AG04449 (cell line): ENCODE data around the gene PRKN.

ENCODE experiments used
- CTCF ChIA-PET: fragments of 350-600 bp; formaldehyde crosslinking; extraction: SDS; loops from one replicate; lab custom pipeline; 2021; ENCODE audit warnings: antibody characterized with exemption; lab: Yijun Ruan, JAX
- POLR2A ChIA-PET: fragments of 400-600, 350-600 bp; formaldehyde crosslinking; extraction: SDS; loops from one replicate; lab custom pipeline; 2020; ENCODE audit warnings: antibody characterized with exemption, inconsistent platforms; lab: Yijun Ruan, JAX
- DNase-seq: peaks from one replicate; pipeline ENCODE4 v3.0.0-alpha.2; 2010; ENCODE audit warnings: low read depth, low spot score
- H3K4me3 ChIP-seq: 2 replicates; pipeline ENCODE4 v1.5.1; 2011; ENCODE audit warnings: low read depth, mild to moderate bottlenecking, control low read depth, low read length
- TF ChIP-seq, protein P1 (sequence below): IDR thresholded peaks from one replicate; pipeline ENCODE4 v1.5.1; 2011; ENCODE audit warnings: mild to moderate bottlenecking, moderate library complexity, low read length, control low read depth, inconsistent platforms; ENCODE audit not compliant: insufficient read depth; ENCODE audit errors: missing control alignments

PRKN gene

DNA sequence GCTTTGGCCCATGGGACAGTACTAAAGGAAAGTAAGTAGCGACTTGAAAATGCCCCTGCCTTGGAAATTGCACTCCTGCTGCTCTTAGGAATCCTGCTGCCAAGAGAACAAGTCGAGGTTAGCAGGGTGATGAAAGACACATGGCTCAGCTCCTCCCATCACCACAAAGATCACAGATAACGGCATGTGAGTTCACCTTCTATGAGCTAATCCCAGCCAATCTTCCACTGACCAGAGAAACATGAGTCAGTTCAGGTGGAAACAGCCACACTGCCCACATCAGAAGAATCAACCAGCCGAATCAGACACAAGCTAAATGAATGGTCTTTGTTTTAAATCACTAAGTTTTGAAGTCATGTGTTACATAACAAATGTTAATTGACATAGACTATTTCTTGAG lies 106.3 kb downstream of the PRKN start:
- ChIA-PET POLR2A (no interaction called here), CTCF (no interaction called here)
- DNase-seq = no peak
- TF ChIP-seq, protein P1, sequence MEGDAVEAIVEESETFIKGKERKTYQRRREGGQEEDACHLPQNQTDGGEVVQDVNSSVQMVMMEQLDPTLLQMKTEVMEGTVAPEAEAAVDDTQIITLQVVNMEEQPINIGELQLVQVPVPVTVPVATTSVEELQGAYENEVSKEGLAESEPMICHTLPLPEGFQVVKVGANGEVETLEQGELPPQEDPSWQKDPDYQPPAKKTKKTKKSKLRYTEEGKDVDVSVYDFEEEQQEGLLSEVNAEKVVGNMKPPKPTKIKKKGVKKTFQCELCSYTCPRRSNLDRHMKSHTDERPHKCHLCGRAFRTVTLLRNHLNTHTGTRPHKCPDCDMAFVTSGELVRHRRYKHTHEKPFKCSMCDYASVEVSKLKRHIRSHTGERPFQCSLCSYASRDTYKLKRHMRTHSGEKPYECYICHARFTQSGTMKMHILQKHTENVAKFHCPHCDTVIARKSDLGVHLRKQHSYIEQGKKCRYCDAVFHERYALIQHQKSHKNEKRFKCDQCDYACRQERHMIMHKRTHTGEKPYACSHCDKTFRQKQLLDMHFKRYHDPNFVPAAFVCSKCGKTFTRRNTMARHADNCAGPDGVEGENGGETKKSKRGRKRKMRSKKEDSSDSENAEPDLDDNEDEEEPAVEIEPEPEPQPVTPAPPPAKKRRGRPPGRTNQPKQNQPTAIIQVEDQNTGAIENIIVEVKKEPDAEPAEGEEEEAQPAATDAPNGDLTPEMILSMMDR = no peak
- H3K4me3 ChIP-seq = no peak overlapping the region

DNA sequence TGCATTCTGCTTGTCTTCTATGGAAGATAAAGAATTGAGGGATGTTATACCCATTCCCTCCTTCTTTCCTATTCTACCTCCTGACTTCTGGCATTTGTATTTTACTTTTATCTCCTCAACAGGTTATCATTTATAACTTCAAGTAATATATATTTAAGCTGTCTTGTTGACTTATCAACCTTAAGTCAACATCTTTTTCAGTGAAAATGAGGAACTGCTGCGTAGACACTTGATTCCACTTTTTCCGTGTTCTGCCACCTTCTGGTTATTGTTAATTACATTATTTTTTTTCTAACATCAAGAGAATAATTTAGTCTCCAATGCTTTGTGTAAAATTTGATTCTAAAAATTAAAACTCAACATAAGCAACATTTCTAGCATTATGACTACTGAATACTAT lies 107.5 kb downstream of the PRKN start:
- no peak overlapping the region for H3K4me3 ChIP-seq
- CTCF ChIA-PET = no interaction called here
- no peak for DNase-seq
- TF ChIP-seq, protein P1 = no peak
- POLR2A ChIA-PET = no interaction called here

DNA sequence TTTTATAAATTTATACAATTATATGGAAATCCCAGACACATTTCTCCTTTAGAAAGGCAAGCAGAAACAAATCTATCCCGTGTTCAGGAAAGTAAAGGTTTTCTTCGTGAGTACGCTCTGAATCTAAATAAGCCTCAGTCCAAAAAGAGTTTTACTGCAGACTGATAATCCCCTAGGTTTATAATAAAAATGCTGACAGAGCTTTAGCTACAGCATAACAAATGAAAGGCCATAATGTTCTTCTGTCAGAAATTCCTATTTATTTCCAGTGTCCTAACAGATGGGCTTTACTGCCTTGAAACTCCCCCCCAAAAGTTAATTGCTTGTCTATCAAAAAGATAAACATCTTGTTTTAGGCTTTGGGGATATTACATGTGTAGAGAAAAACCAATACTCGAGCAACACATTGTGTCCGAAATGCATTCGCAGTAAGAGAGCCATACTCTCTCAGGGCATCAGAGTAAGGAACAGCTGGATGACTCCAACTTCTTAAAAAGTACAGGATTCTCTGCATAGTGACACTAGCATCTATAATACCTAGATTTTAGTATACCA lies 109.0 kb downstream of the PRKN start:
- TF ChIP-seq, protein P1 = no peak
- DNase-seq = no peak
- ChIA-PET CTCF (no interaction called here), POLR2A (no interaction called here)
- no peak overlapping the region for H3K4me3 ChIP-seq

DNA sequence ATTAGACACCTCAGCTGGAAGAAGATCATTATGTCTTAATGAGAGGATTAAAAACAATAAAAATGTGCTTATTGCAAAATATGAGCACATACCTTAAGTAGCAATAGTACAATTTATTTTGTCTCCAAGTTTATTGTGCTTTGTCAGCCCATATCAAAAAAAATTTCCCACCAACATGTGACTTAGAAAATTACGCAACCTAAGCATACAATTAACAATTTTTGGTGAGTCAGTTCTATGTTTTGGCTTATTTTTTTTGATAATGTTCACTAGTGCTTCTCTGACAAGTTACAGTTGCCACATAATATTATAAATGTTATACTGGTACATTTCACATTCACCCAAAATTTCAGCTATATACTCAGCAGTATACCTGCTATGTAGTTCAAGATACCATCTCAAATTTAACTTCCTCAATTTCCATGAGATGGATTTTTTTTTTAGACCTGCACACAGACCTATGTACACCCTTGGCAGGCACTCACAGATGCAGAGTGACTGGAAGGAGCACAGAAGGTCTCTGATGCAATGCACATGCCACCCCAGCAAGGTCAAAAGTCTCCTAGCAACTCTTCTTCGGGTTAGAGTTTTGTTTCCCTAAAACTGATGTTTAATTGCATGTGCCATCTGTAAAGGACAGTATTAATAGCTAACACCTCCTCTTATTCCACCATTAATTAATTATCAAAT lies 112.4 kb downstream of the PRKN start:
- CTCF ChIA-PET = no interaction called here

DNA sequence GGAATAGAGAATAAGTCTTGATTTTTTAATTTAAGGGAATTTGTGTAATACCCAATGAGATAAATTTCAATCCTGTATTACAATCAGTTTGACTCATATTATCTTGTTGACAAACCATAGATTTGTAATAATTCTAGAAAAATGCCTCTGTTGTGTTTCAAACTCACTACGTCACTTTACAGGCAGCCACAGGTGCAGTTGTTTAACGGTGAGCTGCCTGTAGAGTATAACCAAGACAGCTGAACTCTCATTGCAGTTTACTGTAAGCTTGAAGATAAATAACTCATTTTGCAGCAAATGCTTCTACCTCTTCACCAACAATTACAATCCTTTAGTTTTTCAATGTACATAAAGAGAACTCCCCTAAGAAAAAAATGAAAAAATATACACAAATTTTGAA lies 114.3 kb downstream of the PRKN start:
- CTCF ChIA-PET = no interaction called here
- DNase-seq = no peak

More for the DNA sequence above, 112.4 kb downstream of the PRKN start:
- H3K4me3 ChIP-seq = no peak overlapping the region
- no peak for DNase-seq
- POLR2A ChIA-PET = no interaction called here
- TF ChIP-seq, protein P1 = no peak

DNA sequence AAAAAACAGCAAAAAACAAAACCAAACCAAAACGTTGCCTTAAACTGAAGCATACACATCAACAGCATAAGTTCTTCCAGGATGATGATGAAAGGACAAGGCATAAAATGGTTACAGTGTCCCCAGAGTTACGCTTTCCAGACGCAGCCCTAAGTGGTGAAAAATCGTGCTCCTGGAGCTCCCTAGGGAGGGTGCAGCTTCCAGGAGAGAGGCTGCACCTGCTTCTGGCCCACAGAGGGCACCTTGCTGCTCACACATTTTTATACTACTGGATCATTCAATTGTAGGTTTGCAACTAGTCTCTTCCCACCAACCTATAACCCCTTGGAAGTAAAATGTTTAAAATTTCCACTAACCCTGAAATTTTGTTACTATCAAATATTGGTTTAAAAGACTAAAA lies 115.0 kb downstream of the PRKN start:
- no peak for DNase-seq
- no peak overlapping the region for H3K4me3 ChIP-seq
- CTCF ChIA-PET = no interaction called here
- POLR2A ChIA-PET = no interaction called here
- TF ChIP-seq, protein P1 = no peak

More for the DNA sequence above, 114.3 kb downstream of the PRKN start:
- TF ChIP-seq, protein P1 = no peak
- H3K4me3 ChIP-seq = no peak overlapping the region
- POLR2A ChIA-PET = no interaction called here
